PC-9 (cell line): ENCODE data around the gene UNCX.

ENCODE experiments used
- CTCF ChIP-seq: fragments of 200-600 bp; sonication (generic); conservative IDR thresholded peaks from 2 replicates; pipeline ENCODE4 v1.6.1; 2017; ENCODE audit warnings: mixed run types, antibody characterized with exemption, mild to moderate bottlenecking, moderate library complexity
- EZH2 ChIP-seq: fragments of 200-600 bp; sonication (generic); IDR thresholded peaks from 2 replicates; pipeline ENCODE4 v1.8.0; 2017; ENCODE audit warnings: antibody characterized with exemption, low read depth

DNA sequence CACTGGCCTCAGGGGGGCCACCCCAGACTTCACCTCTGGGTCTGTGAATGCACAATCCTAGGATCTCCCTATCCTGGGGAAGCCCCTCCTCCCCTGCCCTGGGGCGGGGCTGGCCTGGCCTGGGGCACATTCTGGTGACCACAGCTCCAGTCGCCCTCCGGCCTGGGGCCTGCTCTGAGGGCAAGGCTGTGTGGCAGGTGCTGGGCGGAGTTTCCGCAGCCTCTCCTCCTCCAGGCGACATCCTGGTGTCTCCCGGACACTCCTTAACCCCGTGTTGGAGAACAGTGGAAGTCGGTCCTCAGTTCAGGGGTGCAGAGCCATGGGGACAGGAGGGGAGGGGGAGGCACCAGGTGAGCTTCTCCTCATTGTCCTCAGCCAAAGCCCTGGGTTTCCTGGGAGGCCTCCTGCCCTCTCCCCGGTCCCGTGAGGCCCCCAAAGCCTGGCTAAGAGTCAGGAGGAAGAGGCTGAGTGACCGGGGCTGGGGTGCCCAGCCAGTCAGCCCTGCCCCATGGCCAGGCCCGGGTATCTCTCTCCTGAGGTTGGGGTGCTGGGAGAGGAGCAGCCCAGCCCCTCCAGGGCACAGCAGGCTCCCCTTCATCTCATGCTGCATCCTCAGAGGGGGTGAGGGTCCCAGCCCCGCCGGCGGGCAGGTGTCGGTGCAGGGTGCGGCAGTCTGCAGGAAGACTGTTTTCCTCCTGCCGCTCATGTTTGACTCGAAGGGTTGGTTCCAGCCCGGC, 22.6 kb downstream of the UNCX start:
- TF ChIP-seq EZH2 (no peak), CTCF (no peak)
